ENCODE measurements around the gene COL4A2.

- TF ChIP-seq, protein P1, sequence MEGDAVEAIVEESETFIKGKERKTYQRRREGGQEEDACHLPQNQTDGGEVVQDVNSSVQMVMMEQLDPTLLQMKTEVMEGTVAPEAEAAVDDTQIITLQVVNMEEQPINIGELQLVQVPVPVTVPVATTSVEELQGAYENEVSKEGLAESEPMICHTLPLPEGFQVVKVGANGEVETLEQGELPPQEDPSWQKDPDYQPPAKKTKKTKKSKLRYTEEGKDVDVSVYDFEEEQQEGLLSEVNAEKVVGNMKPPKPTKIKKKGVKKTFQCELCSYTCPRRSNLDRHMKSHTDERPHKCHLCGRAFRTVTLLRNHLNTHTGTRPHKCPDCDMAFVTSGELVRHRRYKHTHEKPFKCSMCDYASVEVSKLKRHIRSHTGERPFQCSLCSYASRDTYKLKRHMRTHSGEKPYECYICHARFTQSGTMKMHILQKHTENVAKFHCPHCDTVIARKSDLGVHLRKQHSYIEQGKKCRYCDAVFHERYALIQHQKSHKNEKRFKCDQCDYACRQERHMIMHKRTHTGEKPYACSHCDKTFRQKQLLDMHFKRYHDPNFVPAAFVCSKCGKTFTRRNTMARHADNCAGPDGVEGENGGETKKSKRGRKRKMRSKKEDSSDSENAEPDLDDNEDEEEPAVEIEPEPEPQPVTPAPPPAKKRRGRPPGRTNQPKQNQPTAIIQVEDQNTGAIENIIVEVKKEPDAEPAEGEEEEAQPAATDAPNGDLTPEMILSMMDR (IDR thresholded peaks at IDR 0.05): no peak
- no peak for TF ChIP-seq POLR2A (IDR thresholded peaks at IDR 0.05)
Observed at GRCh38 chr13:110339975-110340550, 33.0 kb downstream of the COL4A2 start.
